PFSK-1 (cell line): ENCODE data around the gene CEL.

Source experiments
- POLR2AphosphoS5 ChIP-seq: IDR thresholded peaks from 2 replicates; pipeline ENCODE4 v1.6.1; 2012; ENCODE audit warnings: low read depth, mild to moderate bottlenecking, control low read depth, low read length, moderate library complexity
- TAF1 ChIP-seq: IDR thresholded peaks from 2 replicates; pipeline ENCODE4 v1.6.1; 2012; ENCODE audit warnings: low read length, control low read depth, borderline replicate concordance; ENCODE audit not compliant: insufficient read depth
- TF ChIP-seq, protein P1 (sequence below), 2 experiments: IDR thresholded peaks; 2 replicates each; pipeline versions ENCODE4 v1.6.1 to v1.8.0; 2011 to 2012; ENCODE audit warnings: low read depth in 2 of 2, low read length in 2 of 2, control low read depth in 1 of 2, inconsistent platforms in 1 of 2, mild to moderate bottlenecking in 1 of 2, moderate library complexity in 1 of 2; ENCODE audit not compliant: insufficient read depth in 1 of 2

DNA sequence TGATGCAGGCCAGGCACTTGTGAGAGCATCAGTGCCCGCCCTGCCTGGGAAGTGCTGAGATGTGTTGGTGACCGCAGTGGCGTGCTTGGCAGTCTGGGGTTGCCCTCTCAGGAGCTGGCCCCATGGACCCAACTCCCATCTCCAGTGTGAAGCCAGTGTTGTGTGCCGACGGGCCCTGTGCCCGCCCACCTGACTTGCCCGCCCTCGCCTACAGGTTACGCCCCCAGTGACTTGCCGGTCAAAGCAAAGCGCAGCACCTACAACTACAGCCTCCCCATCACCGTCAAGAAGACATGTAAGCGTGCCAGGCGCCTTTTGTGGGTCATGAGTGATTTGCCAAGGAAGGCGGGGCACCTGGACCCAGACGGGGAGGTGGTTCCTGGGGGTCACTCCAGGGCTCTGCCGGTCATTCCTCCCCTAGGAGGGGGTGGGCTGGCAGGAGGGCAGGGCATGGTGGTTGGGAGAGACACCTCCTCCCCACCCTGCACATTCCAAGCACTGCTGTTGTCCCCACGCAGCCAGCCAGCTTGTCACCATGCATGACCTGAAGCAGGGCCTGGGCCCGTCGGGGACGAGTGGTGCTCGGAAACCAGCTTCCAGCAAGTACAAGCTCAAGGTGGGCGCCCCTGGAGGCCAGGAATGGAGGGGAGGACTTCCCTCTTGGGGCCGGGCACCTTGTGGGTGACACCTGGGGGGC lies 7.4 kb upstream of the CEL start:
- TF ChIP-seq TAF1 (no peak), POLR2AphosphoS5 (no peak)
- TF ChIP-seq, protein P1, sequence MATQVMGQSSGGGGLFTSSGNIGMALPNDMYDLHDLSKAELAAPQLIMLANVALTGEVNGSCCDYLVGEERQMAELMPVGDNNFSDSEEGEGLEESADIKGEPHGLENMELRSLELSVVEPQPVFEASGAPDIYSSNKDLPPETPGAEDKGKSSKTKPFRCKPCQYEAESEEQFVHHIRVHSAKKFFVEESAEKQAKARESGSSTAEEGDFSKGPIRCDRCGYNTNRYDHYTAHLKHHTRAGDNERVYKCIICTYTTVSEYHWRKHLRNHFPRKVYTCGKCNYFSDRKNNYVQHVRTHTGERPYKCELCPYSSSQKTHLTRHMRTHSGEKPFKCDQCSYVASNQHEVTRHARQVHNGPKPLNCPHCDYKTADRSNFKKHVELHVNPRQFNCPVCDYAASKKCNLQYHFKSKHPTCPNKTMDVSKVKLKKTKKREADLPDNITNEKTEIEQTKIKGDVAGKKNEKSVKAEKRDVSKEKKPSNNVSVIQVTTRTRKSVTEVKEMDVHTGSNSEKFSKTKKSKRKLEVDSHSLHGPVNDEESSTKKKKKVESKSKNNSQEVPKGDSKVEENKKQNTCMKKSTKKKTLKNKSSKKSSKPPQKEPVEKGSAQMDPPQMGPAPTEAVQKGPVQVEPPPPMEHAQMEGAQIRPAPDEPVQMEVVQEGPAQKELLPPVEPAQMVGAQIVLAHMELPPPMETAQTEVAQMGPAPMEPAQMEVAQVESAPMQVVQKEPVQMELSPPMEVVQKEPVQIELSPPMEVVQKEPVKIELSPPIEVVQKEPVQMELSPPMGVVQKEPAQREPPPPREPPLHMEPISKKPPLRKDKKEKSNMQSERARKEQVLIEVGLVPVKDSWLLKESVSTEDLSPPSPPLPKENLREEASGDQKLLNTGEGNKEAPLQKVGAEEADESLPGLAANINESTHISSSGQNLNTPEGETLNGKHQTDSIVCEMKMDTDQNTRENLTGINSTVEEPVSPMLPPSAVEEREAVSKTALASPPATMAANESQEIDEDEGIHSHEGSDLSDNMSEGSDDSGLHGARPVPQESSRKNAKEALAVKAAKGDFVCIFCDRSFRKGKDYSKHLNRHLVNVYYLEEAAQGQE (IDR thresholded peaks at IDR 0.05; ENCODE audit: insufficient read depth in 1 of 2, low read depth in 2 of 2, low read length in 2 of 2), result no peak
